Trophoblast cell (in vitro differentiated cells and primary cell): Measurements from ENCODE around the gene ARMC2.

ENCODE experiments used
- DNase-seq, 2 donors: peaks; one replicate each; pipeline ENCODE4 v3.0.0-alpha.2; 2016
- H2AFZ ChIP-seq: 2 replicates; pipeline ENCODE4 v1.6.1; 2013; ENCODE audit warnings: low read length, moderate library complexity, mild to moderate bottlenecking; ENCODE audit not compliant: insufficient read depth, poor library complexity
- H2AK5ac ChIP-seq: 2 replicates; pipeline ENCODE4 v1.6.1; 2013; ENCODE audit warnings: mild to moderate bottlenecking, low read length
- H2BK120ac ChIP-seq: 2 replicates; pipeline ENCODE4 v1.6.1; 2013; ENCODE audit warnings: low read length, mild to moderate bottlenecking, moderate library complexity; ENCODE audit not compliant: insufficient read depth, poor library complexity
- H2BK12ac ChIP-seq: 2 replicates; pipeline ENCODE4 v1.6.1; 2013; ENCODE audit warnings: mild to moderate bottlenecking, low read length, moderate library complexity
- H2BK5ac ChIP-seq: 2 replicates; pipeline ENCODE4 v1.6.1; 2013; ENCODE audit warnings: low read length, low read depth, moderate library complexity, mild to moderate bottlenecking; ENCODE audit not compliant: poor library complexity
- H3K14ac ChIP-seq: 2 replicates; pipeline ENCODE4 v1.6.1; 2013; ENCODE audit warnings: mild to moderate bottlenecking, low read length
- H3K18ac ChIP-seq: 2 replicates; pipeline ENCODE4 v1.6.1; 2013; ENCODE audit warnings: mild to moderate bottlenecking, low read length
- H3K23ac ChIP-seq: 2 replicates; pipeline ENCODE4 v1.6.1; 2013; ENCODE audit warnings: low read length
- H3K27ac ChIP-seq: 2 replicates; pipeline ENCODE4 v1.5.1; 2013; ENCODE audit warnings: low read depth, mild to moderate bottlenecking, inconsistent platforms, low read length, moderate library complexity
- H3K27me3 ChIP-seq: 2 replicates; pipeline ENCODE4 v1.6.1; 2013; ENCODE audit warnings: inconsistent platforms, mild to moderate bottlenecking, low read length, moderate library complexity; ENCODE audit not compliant: insufficient read depth
- H3K36me3 ChIP-seq, 2 experiments: 1 replicate in 1 of 2; 2 replicates in 1 of 2; pipeline ENCODE4 v1.6.1; 2013; ENCODE audit warnings: low read length in 2 of 2, mild to moderate bottlenecking in 2 of 2, moderate library complexity in 1 of 2; ENCODE audit not compliant: insufficient read depth in 2 of 2, control insufficient read depth in 1 of 2
- H3K4ac ChIP-seq: 2 replicates; pipeline ENCODE4 v1.6.1; 2013; ENCODE audit warnings: low read depth, mild to moderate bottlenecking, low read length, moderate library complexity
- H3K4me1 ChIP-seq, 2 experiments: 1 replicate in 1 of 2; 2 replicates in 1 of 2; pipeline ENCODE4 v1.6.1; 2013; ENCODE audit warnings: low read length in 2 of 2, mild to moderate bottlenecking in 2 of 2, moderate library complexity in 1 of 2; ENCODE audit not compliant: insufficient read depth in 2 of 2, control insufficient read depth in 1 of 2
- H3K4me2 ChIP-seq: 2 replicates; pipeline ENCODE4 v1.6.1; 2013; ENCODE audit warnings: inconsistent platforms, mild to moderate bottlenecking, low read length, moderate library complexity
- H3K4me3 ChIP-seq: 2 replicates; pipeline ENCODE4 v1.5.1; 2013; ENCODE audit warnings: mild to moderate bottlenecking, low read depth, low read length, inconsistent platforms
- H3K79me1 ChIP-seq: one replicate; pipeline ENCODE4 v1.6.1; 2013; ENCODE audit warnings: low read length
- H3K79me2 ChIP-seq: 2 replicates; pipeline ENCODE4 v1.6.1; 2013; ENCODE audit warnings: low read length, mild to moderate bottlenecking; ENCODE audit not compliant: control insufficient read depth, insufficient read depth, poor library complexity
- H3K9ac ChIP-seq: 2 replicates; pipeline ENCODE4 v1.6.1; 2013; ENCODE audit warnings: mild to moderate bottlenecking, low read length
- H3K9me3 ChIP-seq: 2 replicates; pipeline ENCODE4 v1.6.1; 2013; ENCODE audit warnings: low read depth, mild to moderate bottlenecking, control low read depth, inconsistent platforms, low read length; ENCODE audit not compliant: insufficient read depth
- H4K12ac ChIP-seq: 2 replicates; pipeline ENCODE4 v1.6.1; 2013; ENCODE audit warnings: low read depth, mild to moderate bottlenecking, low read length, moderate library complexity
- H4K8ac ChIP-seq: 2 replicates; pipeline ENCODE4 v1.6.1; 2013; ENCODE audit warnings: low read depth, mild to moderate bottlenecking, low read length, moderate library complexity
- H4K91ac ChIP-seq: one replicate; pipeline ENCODE4 v1.6.1; 2013; ENCODE audit warnings: low read depth, mild to moderate bottlenecking, low read length, moderate library complexity
- WGBS: extraction: QIAGEN DNeasy Blood & Tissue Kit; methylation state at CpG from one replicate; pipeline ENCODE4 v1.1.7; 2013; ENCODE audit warnings: missing lambda C conversion rate; ENCODE audit not compliant: insufficient read length, insufficient coverage; ENCODE audit errors: extremely low coverage; 5-methylcytosine and 5-hydroxymethylcytosine counted together

Gene ARMC2

GRCh38 chr6:108804956-108805355 is 43.3 kb upstream of the ARMC2 start:
- Histone ChIP-seq H3K36me3 (no peaks in the 10 kb centered on the region), H3K9me3 (peaks cover 2% of the 10 kb centered on the region), H3K4me2 (no peak overlapping the region), H3K4ac (no peak overlapping the region), H4K91ac (no peak overlapping the region), H2BK12ac (no peak overlapping the region), H3K18ac (no peak overlapping the region), H3K23ac (no peak overlapping the region), H4K12ac (no peak overlapping the region), H3K4me1 (peaks cover 6 to 7% of the 10 kb centered on the region in 2 experiments), H3K27ac (no peak overlapping the region), H3K27me3 (no peaks in the 10 kb centered on the region), H4K8ac (no peak overlapping the region), H2BK120ac (no peak overlapping the region), H3K4me3 (no peak overlapping the region), H2AFZ (no peak overlapping the region), H3K9ac (no peak overlapping the region), H2AK5ac (no peak overlapping the region), H3K79me1 (peaks cover 2% of the 10 kb centered on the region), H3K14ac (no peak overlapping the region), H3K79me2 (no peaks in the 10 kb centered on the region), H2BK5ac (no peak overlapping the region)
- WGBS = no CpG with 5 or more reads among the region's 6 CpGs
- no peak for DNase-seq

GRCh38 chr6:108805611-108806167 is 42.5 kb upstream of the ARMC2 start:
- H3K4ac ChIP-seq = no peak overlapping the region
- H2AK5ac ChIP-seq = no peak overlapping the region
- no peaks in the 10 kb centered on the region for H3K79me2 ChIP-seq
- no peak overlapping the region for H4K91ac ChIP-seq
- no peaks in the 10 kb centered on the region for H3K36me3 ChIP-seq
- no peak overlapping the region for H3K4me2 ChIP-seq
- no peak overlapping the region for H3K18ac ChIP-seq
- DNase-seq = no peak
- peaks cover 6% of the 10 kb centered on the region in 2 experiments for H3K4me1 ChIP-seq
- H3K14ac ChIP-seq = no peak overlapping the region
- peaks cover 2% of the 10 kb centered on the region for H3K79me1 ChIP-seq
- H3K27me3 ChIP-seq = no peaks in the 10 kb centered on the region
- H4K8ac ChIP-seq = no peak overlapping the region
- no peak overlapping the region for H2AFZ ChIP-seq
- peaks cover 2% of the 10 kb centered on the region for H3K9me3 ChIP-seq
- H3K27ac ChIP-seq = peak overlapping the region; percentile 20
- no CpG with 5 or more reads among the region's 5 CpGs for WGBS
- no peak overlapping the region for H2BK5ac ChIP-seq
- H3K23ac ChIP-seq = no peak overlapping the region
- no peak overlapping the region for H4K12ac ChIP-seq
- H3K9ac ChIP-seq = no peak overlapping the region
- no peak overlapping the region for H2BK120ac ChIP-seq
- H3K4me3 ChIP-seq = no peak overlapping the region
- no peak overlapping the region for H2BK12ac ChIP-seq

GRCh38 chr6:108806171-108806570 is 42.1 kb upstream of the ARMC2 start:
- H3K27me3 ChIP-seq = no peaks in the 10 kb centered on the region
- no peak overlapping the region for H4K8ac ChIP-seq
- no peak overlapping the region for H3K23ac ChIP-seq
- H3K79me1 ChIP-seq = peaks cover 2% of the 10 kb centered on the region
- H3K18ac ChIP-seq = no peak overlapping the region
- H4K91ac ChIP-seq = no peak overlapping the region
- no peak overlapping the region for H2AFZ ChIP-seq
- H2AK5ac ChIP-seq = no peak overlapping the region
- no peak overlapping the region for H4K12ac ChIP-seq
- no peak overlapping the region for H3K4ac ChIP-seq
- H3K4me3 ChIP-seq = no peak overlapping the region
- no peak overlapping the region for H2BK12ac ChIP-seq
- H3K9me3 ChIP-seq = peaks cover 2% of the 10 kb centered on the region
- H3K36me3 ChIP-seq = no peaks in the 10 kb centered on the region
- H2BK5ac ChIP-seq = no peak overlapping the region
- H3K4me2 ChIP-seq = no peak overlapping the region
- DNase-seq = no peak
- H3K79me2 ChIP-seq = no peaks in the 10 kb centered on the region
- H2BK120ac ChIP-seq = no peak overlapping the region
- no peak overlapping the region for H3K9ac ChIP-seq
- peaks cover 6% of the 10 kb centered on the region in 2 experiments for H3K4me1 ChIP-seq
- no peak overlapping the region for H3K27ac ChIP-seq
- WGBS = no CpG with 5 or more reads among the region's 3 CpGs
- no peak overlapping the region for H3K14ac ChIP-seq

GRCh38 chr6:108806665-108807064 is 41.6 kb upstream of the ARMC2 start:
- DNase-seq = no peak
- H3K79me2 ChIP-seq = no peaks in the 10 kb centered on the region

More at GRCh38 chr6:108806665-108807064, 41.6 kb upstream of the ARMC2 start:
- Histone ChIP-seq H2BK12ac (no peak overlapping the region), H3K4me1 (peaks cover 6% of the 10 kb centered on the region in 2 experiments), H2AK5ac (no peak overlapping the region), H3K14ac (no peak overlapping the region), H3K36me3 (no peaks in the 10 kb centered on the region), H2AFZ (no peak overlapping the region), H3K9ac (no peak overlapping the region), H3K4me3 (no peak overlapping the region), H3K27ac (no peak overlapping the region), H3K27me3 (no peaks in the 10 kb centered on the region), H3K23ac (no peak overlapping the region), H2BK120ac (no peak overlapping the region), H3K4ac (no peak overlapping the region), H3K9me3 (peaks cover 2% of the 10 kb centered on the region), H4K91ac (no peak overlapping the region), H4K12ac (no peak overlapping the region), H3K4me2 (no peak overlapping the region), H3K79me1 (peaks cover 2% of the 10 kb centered on the region), H3K18ac (no peak overlapping the region), H2BK5ac (no peak overlapping the region), H4K8ac (no peak overlapping the region)
- no CpG with 5 or more reads among the region's 4 CpGs for WGBS
